RWPE2 (cell line): ENCODE results near the gene GLIS2.

Source experiments
- ATAC-seq: fragments of 200-7000 bp; cut with Tn5 transposase; 3 replicates; pipeline ENCODE4 v1.9.1; 2021; ENCODE audit warnings: low read depth
- DNase-seq: peaks from one replicate; pipeline ENCODE4 v3.0.0-alpha.2; 2020; ENCODE audit warnings: low spot score
- H3K27ac ChIP-seq: fragments of 450-650 bp; 2 replicates; pipeline ENCODE4 v1.5.1; 2017; ENCODE audit warnings: mild to moderate bottlenecking; ENCODE audit not compliant: poor library complexity, severe bottlenecking
- H3K27me3 ChIP-seq: fragments of 250-450 bp; sonication (Bioruptor Pico); 2 replicates; pipeline ENCODE4 v1.5.1; 2021; ENCODE audit warnings: mild to moderate bottlenecking, moderate library complexity; ENCODE audit not compliant: insufficient read depth, poor library complexity, severe bottlenecking
- H3K36me3 ChIP-seq: fragments of 250-450 bp; sonication (Bioruptor Pico); 2 replicates; pipeline ENCODE4 v1.5.1; 2020; ENCODE audit warnings: low read depth, mild to moderate bottlenecking, moderate library complexity
- H3K4me1 ChIP-seq: fragments of 250-450 bp; sonication (Bioruptor Pico); 2 replicates; pipeline ENCODE4 v1.5.1; 2021; ENCODE audit warnings: mild to moderate bottlenecking, moderate library complexity; ENCODE audit not compliant: insufficient read depth, poor library complexity, severe bottlenecking
- H3K4me3 ChIP-seq: fragments of 250-450 bp; sonication (Bioruptor Pico); 2 replicates; pipeline ENCODE4 v1.5.1; 2021; ENCODE audit warnings: mild to moderate bottlenecking, moderate library complexity; ENCODE audit not compliant: severe bottlenecking
- H3K9me3 ChIP-seq: fragments of 250-450 bp; sonication (Bioruptor Pico); 2 replicates; pipeline ENCODE4 v1.5.1; 2021; ENCODE audit warnings: mild to moderate bottlenecking, moderate library complexity; ENCODE audit not compliant: severe bottlenecking
- CTCF ChIP-seq: fragments of 450-650 bp; IDR thresholded peaks from one replicate; pipeline ENCODE4 v1.5.1; 2017; ENCODE audit warnings: mild to moderate bottlenecking, moderate library complexity; ENCODE audit not compliant: poor library complexity, severe bottlenecking

Gene GLIS2

DNA sequence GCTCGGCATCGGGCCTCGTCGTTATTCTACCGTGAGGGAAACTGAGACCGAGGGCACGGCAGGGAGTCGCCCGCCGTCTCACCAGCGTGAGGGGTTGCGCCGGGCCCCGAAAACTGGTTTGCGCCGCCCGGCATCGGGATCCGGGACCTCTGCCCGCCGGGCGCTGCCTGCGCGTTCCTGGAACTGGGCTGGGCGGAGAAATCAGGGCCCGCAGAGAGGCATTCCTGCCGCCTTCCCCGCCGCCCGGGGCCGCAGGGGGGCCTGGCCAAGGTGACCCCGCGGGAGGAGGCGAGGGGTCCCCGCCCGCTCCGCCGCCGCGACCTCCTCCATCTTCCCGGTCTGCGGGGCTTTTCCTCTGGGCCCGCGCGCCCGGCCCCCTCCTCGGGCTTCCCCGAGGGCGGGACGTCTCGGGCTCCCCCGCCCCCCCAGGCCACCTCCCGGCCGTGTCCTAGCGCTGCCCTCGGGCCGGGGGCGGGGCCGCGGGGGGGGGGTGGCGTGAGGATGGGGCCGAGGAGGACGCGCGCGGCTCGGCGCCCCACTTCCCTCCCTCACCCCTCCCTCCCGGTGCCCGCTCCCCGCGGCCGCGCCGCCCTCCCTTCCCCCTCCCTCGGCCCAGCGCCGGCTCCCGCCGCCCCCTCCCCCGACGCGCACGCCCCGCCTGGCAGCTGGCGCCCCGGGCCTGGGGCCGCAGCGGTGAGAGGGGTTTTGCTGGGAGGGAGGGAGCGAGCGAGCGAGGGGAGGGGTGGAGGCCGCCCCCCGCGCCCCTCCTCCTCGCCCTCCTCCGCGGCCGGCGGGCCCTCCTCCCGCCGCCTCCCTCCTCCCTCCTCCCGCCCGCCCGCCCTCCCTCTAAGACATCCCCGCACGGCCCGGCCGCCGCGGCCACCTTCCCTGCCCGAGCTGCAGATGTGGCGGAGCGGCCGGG lies at the start of gene GLIS2:
GLIS2 (plus strand) TSS at position 882 of the 922 bp plus-strand sequence. CDS start 16,214 bp downstream, outside the sequence.
- Histone ChIP-seq H3K27me3 (no peaks in the 10 kb centered on the region), H3K4me3 (peak within 1 kb of the TSS; percentile 61), H3K36me3 (no peaks in the 10 kb centered on the region), H3K4me1 (peaks cover 28% of the 10 kb centered on the region), H3K9me3 (no peaks in the 10 kb centered on the region), H3K27ac (peak within 1 kb of the TSS; percentile 94)
- TF ChIP-seq CTCF = no peak
- DNase-seq (peak; percentile 71), ATAC-seq (peak; percentile 29)

DNA sequence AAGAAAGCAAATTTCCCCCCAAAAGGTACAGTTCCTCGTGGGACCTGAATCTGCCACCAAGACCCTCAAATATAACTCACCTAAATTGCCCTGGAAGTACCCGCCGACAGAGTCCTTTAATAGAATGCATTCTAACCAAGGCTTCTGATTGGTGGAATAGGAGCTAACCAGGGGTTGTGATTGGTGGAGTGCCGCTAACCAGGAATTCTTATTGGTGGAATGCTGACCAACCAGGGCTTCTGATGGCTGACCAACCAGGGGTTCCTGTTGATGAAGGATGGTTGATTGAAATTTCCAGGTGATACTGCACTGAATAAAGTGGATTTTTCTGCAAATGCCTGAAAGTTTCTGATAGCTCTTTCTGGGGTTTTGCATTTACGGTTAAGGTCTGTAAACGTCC lies 49.5 kb upstream of the GLIS2 start:
- H3K4me3 ChIP-seq = no peak overlapping the region
- H3K36me3 ChIP-seq = peaks cover 23% of the 10 kb centered on the region
- DNase-seq = no peak
- no peak for TF ChIP-seq CTCF
- no peak overlapping the region for H3K27ac ChIP-seq
- no peaks in the 10 kb centered on the region for H3K9me3 ChIP-seq
- H3K27me3 ChIP-seq = no peaks in the 10 kb centered on the region
- no peaks in the 10 kb centered on the region for H3K4me1 ChIP-seq
- no peak for ATAC-seq

- Histone ChIP-seq H3K4me1 (no peaks in the 10 kb centered on the region), H3K36me3 (0 out of 2 replicates have a peak, but pooled peaks cover 5% of the 10 kb centered on the region), H3K4me3 (no peak overlapping the region), H3K27ac (no peak overlapping the region), H3K9me3 (no peaks in the 10 kb centered on the region), H3K27me3 (no peaks in the 10 kb centered on the region)
- ATAC-seq (no peak), DNase-seq (no peak)
- no peak for TF ChIP-seq CTCF
Observed at GRCh38 chr16:4270091-4270490, 45.8 kb upstream of the GLIS2 start.

DNA sequence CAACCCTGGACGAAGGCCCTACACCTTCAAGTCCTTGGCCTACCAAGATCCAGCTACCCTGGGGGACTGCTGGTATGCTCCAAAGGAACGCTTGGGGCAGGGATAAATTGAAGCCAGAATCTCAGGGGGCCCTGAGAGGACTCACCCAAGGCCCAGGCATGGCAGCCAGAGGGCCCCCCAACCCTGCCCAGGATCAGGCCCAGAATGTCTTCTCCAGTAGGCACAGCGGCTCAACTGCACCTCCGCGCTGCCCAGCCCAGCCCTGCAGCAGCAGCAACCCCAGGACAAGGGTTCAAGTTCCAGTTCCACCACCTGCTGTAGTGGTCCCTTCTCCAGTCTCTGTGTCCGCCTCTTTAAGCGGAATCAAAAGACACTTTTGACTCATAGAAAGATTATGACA lies 45.3 kb upstream of the GLIS2 start:
- ATAC-seq (no peak), DNase-seq (no peak)
- H3K4me1 ChIP-seq = no peaks in the 10 kb centered on the region
- H3K36me3 ChIP-seq = 0 out of 2 replicates have a peak, but pooled peaks cover 5% of the 10 kb centered on the region
- TF ChIP-seq CTCF = no peak
- peak overlapping the region; percentile 59 for H3K4me3 ChIP-seq
- no peaks in the 10 kb centered on the region for H3K27me3 ChIP-seq
- H3K27ac ChIP-seq = peak overlapping the region; percentile 80
- no peaks in the 10 kb centered on the region for H3K9me3 ChIP-seq
